ENCODE measurements around the gene RRAGC.

- TF ChIP-seq CTCF (IDR thresholded peaks at IDR 0.05; ENCODE audit: low read depth, low read length) (no peak), EZH2phosphoT487 (IDR thresholded peaks at IDR 0.05; ENCODE audit: low read depth) (no peak)
Measured at GRCh38 chr1:38804062-38804886, 55.3 kb downstream of the RRAGC start.

Measured in OCI-LY3 (cell line).